ENCODE data around the gene ZNF282.

GRCh38 chr7:149210551-149210950 lies 15.2 kb downstream of the ZNF282 start:
- no peak for TF ChIP-seq CTCF (IDR thresholded peaks at IDR 0.05; ENCODE audit: insufficient read depth, low read depth, low read length)
- TF ChIP-seq EZH2 (IDR thresholded peaks at IDR 0.05; ENCODE audit: insufficient read depth, low read length) = no peak

All from astrocyte (in vitro differentiated cells and primary cell).